ENCODE data around the gene MRPL11.
A peak's percentile ranks its signal among the peaks of the same experiment; 100 is the strongest.

Gene MRPL11

DNA sequence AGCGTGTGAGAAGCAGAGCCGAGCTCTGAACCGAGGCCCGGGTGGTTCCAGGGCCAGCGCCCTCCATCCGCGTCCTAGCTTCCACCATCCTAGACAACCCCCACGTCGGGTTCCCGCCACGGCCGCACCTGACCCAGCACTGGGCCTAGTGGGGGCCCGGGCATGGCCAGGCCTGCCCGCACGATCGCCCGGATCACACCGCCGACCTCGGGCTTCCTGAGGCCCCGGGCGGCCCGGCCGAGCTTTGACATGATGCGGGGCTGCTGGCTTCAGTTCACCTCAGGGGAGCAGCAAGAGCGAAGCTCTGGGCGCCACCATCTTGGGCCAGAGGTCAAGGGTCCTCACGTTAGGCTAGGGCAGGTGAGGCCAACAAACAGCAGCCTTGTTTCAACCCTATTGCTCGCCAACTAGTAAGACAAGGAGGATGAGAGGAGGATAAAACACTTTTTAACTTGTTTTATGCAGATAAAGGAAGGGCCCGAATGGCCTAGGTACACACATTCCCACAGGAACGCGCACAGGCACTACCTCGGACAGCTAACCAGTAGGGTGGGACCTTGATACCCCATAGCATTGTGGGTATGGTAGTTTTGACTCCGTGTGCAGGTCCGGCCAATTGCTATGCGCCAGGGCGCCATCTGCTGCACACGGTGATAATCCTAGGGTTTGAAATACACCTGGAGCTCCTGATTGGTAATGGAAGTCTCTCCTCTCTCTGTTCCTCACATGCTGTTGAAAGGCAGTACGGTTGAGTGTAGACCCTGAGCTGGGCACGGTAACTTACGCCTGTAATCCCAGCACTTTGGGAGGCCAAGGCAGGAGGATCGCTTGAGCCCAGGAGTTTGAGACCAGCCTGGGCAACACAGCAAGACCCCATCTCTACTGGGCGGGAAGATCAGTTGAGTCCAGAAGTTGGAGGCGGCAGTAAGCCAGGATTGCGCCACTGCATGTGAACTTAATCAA, at the start of gene MRPL11:
Gene MRPL11, minus strand, starts transcription at position 345 of the 963 bp plus-strand sequence. Its CDS starts 94 bp downstream, at position 251.
- peak; percentile 79 for DNase-seq (ENCODE audit: low read depth)

DNA sequence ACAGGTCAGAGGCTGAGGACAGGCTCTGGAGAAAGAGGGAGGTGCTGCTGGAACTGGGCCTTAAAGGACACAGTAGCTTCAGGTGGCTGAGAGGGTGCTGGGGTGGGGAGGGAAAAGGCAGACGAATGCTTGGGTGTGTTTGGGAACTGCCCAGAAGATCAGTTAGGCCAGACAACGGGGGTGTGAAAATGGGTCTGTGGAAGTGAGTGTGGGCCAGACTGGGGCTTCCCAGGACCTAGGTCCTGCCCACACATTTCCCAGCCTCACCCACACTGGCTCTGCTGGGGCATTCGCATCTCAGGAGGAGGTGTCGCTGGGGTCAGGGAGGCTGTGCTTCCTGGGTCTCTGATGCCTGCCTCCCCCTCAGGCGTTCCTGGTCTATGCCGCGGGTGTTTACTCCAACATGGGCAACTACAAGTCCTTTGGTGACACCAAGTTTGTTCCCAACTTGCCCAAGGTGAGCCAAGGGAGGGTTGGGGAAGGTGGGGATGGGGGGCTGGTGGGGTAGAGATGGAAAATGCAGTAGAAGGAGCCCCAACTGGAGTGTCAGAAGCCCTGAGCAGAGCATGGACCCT, 46.2 kb upstream of the MRPL11 start:
- DNase-seq (ENCODE audit: low read depth), result no peak

DNA sequence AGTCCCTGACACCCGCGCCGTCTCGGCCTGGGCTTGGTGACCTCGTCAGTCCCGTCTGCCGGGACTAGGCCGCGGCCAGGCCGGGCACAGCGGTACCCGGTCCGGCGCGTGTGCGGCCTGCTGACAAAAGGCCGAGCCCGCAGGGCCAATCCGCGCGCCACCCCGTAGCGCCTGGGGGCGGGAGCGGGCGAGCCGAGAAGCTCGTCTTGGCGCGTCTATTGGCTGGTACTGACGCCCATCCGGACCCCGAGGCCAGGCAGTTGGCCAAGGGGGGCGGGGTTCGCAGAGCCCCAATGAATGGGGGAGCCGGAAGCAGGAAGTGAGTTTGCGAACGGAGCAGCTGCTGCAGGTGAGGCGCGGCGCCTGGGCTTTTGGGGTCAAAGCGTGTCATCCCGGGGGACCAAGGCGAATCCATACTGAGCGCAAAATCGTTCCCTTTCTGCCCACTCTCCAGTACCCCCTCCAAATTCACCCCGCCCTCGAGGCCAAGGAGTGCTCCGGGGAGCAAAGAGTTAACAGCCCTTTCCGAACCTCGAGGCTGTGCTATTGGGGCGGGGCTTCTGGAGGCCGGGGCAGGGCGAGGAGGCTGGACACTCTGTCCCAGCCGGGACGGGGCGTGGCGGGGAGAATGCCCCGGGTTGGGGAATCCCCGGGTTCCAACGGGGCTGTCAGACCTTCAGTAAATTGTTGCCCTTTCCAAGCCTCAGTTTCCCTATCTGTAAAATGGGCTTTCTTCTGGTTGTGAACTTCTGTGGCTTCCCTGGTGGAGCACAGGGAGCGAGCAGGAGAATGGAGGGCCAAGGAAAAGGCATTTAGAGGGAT, 41.7 kb upstream of the MRPL11 start, which contains the start of gene DPP3:
Gene DPP3, plus strand, starts transcription at position 318 of the 822 bp plus-strand sequence. CDS start 1,767 bp downstream, outside the sequence.
- peak; percentile 90 for DNase-seq (ENCODE audit: low read depth)

DNA sequence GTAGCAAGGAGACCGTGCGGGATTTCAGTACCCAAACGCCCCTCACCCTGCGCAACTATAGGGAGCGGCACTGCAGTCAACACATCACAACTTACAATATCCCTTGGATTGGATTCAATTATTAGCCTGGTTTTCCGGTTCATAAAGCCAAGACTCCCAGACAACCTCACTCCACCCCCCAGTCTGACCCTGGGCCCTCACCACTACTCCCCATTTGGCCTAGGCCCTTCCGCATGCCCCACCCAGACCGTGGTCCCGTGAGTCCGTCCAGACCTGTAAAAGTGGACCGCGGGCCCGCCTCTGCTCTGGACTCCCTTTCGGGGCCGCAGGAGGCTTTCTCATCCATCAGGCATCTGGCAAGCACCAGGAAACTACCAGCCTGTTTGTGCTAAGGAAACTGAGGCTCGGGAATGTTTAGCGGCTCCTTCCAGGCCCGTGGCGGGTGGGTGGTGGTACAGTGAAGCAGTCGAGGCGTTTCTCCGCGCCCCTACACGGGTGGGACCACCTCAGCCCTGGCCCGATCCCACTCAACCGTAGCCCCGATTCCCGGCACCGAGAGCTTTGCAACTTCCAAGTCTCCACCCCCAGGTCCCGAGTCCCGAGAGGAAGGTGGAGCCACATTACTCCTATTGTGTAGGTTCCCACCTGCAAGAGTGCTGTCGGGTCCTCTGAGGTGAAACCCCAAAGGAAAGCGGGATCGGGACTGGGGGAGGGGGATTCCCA, 40.9 kb upstream of the MRPL11 start:
- DNase-seq (ENCODE audit: low read depth), result no peak

DNA sequence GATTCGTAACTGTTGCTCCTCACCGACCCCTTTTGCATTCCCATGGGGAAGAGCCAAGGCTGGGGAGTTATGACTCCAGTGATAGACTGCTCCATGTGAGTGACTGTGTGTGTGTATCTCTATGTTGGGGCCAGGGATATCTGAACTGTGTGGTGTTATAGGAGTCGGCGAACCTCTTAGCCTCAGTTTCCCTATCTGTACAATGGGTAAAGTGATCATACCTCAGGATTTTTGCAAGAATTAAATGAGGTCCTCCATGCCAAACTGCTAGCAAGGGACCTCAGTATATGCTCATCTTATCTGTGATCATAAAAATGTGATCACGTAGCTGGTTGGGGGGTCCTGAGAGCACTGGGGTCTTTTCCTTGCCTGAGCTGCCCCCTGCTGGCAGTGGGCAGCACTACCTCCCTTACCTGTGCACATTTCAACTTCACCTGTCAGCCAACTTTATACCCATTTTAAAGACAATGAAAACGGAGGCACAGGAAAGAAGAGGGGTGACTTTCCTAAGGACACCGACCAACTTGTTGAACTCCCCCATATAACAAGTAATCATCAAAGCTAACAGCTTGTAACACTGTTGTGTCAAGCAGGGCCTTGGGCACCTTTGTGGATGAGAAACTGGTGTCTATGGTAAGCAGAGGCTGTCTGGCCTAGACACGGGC, 40.2 kb upstream of the MRPL11 start:
- DNase-seq (ENCODE audit: low read depth), result no peak

DNA sequence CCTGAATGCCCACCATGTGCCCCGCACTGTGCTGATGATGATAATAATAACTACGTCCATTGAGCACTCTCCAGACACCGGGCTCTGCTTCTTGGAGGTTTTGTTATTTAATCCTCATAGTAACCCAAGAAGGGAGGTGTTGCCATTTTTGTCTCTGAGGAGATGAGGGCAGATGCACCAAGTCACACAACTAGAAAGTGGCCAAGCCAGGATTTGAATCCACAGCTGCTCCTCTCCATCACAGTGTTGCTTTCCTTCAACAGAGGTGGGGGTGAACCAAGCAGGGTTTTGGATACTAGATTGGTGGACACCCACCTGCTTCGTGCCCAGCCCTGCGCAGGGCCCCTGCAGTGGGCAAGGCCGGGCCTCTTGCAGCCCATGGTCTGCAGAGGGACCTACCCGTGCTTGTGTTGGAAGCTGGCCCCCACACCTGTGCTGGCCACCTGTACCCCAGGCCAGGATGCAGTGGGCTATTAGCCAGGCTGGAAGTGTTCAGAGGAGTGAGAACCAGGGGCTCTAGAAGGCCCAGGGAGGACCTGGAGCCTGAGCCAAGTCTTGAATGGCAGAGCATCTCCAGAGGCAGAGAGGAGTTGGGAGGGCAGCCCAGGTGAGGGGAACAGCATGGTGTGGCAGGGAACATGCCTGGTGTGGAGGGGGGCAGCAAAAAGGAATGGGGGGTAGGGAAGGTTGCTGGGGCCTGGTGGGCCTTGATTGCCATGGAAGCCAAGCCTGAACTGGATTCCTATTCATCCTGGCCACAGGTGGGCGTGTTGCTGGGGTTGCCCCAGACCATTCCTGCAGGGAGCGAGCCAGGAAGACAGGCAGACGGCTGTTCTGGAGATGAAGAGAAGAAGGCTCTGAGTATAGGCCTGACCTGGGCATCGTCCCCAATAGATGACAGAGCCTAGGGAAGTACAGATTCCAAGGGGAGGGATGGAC, 38.9 kb upstream of the MRPL11 start:
- no peak for DNase-seq (ENCODE audit: low read depth)

DNA sequence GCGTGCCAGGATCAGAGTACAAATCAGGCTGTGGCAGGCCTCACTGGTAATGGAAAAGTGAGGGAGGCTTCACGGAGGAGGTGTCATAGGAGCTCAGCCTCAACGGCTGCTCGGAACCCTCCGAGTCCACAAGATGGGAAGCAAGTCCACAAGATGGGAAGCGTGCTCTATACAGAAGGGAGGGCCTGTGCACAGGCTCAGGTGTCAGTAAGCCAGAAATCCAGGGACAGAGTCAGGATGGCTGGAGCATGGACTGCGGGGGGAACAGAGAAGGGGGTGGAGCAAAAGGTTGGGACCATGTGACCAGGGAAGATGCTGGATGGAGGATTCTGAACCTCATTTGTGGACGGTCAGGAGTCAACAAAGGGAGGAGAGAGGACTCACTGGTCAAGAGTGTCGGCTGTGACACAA, 38.2 kb upstream of the MRPL11 start:
- no peak for DNase-seq (ENCODE audit: low read depth)

DNA sequence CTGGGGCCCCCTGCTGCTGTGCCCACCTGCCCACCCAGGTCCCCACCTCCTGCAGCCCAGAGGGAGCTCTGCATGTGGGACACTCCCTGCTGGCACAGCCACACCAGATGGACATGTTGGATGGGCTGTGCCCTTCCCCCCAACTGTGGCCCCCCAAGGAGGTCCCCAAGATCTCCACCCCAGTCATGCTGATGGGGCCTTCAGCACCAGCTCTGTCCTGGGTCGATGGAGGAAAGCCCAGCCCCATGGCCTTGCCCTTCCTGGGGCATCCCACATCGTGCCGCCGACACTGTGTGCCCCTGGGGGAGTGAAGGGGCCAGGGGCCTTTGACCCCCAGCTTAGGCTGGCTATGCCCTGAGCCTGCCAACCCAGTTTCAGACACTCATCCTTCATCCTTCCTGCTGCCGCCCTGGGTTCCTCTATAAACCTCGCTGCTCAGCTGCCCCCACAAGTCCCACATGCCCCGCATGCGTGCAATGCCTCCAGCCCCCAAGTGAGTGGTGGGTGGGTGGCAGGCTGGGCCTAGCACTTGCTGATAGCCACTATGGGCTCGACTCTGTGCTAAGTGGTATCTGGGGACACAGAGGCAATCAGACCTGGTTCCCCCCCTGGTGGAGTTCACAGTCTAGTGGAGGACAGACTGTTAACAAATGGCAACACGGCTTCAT, 37.7 kb upstream of the MRPL11 start:
- no peak for DNase-seq (ENCODE audit: low read depth)

DNA sequence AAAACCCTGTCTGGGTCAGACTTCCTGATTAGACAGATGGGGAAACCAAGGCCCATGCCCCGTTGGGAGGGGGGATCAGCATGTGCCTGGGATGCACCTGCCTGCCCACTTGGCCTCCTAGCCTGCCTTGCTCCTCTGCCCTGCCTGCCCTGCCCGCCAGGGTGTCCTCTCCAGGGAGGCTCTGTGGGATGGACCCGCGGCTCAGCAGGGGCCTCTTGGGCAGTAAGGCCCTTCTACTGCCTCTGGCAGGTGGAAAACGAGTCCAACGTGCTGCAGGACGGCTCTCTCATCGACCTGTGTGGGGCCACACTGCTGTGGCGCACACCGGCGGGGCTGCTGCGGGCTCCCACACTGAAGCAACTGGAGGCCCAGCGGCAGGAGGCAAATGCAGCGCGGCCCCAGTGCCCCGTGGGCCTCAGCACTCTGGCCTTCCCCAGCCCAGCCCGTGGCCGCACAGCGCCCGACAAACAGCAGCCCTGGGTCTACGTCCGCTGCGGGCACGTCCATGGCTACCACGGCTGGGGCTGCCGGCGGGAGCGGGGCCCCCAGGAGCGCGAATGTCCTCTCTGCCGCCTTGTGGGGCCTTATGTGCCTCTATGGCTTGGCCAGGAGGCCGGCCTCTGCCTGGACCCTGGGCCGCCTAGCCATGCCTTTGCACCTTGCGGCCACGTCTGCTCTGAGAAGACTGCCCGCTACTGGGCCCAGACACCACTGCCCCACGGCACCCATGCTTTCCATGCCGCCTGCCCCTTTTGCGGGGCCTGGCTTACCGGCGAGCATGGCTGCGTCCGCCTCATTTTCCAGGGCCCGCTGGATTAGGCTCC, 36.9 kb upstream of the MRPL11 start:
- no peak for DNase-seq (ENCODE audit: low read depth)

DNA sequence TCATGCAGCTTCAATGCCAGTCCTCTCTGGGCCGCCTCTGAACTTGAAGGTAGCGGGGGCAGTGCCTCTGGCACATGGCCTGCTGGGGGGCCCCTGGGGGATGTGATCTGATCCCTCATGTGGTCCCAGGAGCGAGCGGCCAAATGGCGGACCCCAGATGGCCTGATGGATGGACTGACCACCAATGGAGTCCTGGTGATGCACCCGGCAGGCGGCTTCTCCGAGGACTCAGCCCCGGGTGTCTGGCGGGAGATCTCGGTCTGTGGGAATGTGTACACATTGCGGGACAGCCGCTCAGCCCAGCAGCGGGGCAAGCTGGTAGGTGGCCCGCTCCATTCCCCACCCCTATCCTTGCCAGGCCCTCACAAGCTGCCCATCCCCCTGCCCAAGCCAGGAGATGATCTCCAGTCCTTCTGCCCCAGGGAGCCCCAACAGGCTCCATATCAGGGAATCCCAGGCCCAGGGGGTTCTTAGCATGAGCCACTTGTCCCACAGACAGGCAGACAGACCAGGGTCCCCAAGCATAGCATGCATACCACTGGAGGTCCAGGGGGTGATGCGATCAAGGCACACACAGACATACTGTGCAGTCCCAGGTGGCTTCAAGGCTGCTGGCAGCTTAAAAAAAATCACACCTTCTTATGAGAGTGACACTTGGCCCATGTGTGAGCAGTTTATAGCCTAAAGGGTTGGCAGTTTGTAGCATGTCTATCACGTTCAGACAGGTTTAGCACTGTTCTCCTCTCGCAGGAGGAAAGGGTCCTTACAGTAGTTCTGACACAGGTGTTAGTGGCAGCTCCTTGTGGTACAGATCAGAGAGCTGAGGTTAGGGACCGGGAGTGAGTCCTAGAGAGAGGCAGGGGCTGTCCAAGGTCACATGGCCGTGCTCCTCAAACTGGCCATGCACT, 35.2 kb upstream of the MRPL11 start:
- DNase-seq (ENCODE audit: low read depth), result no peak

DNA sequence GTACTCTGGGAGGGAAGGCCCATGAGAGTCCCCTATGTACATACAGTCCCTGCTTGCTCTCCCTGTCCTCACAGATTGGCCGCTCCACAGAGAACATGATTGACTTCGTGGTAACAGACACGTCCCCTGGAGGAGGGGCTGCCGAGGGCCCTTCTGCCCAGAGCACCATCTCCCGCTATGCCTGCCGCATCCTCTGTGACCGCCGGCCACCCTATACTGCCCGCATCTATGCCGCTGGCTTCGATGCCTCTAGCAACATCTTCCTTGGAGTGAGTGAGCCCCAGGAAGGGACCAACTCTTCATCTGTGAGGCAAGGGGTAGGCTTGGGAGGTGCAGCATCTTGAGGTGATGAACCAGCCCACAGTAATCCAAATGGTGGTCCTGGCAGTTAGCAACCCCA, 34.5 kb upstream of the MRPL11 start:
- no peak for DNase-seq (ENCODE audit: low read depth)

DNA sequence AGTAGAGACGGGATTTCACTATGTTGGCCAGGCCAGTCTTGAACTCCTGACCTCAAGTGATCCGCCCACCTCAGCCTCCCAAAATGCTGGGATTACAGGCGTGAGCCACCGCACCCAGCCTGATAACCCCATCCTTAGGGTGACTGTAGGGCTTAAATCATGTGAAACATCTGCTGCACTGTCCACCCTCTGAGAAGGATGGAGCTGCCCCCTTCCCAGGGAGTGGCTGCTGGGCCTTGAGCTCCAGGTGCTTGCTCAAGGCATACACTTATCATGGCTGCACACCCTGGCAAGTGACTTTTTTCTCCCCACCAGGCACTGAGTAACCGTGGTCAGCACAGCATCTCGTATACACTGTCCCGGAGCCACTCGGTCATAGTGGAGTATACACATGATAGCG, 33.4 kb upstream of the MRPL11 start:
- no peak for DNase-seq (ENCODE audit: low read depth)

DNA sequence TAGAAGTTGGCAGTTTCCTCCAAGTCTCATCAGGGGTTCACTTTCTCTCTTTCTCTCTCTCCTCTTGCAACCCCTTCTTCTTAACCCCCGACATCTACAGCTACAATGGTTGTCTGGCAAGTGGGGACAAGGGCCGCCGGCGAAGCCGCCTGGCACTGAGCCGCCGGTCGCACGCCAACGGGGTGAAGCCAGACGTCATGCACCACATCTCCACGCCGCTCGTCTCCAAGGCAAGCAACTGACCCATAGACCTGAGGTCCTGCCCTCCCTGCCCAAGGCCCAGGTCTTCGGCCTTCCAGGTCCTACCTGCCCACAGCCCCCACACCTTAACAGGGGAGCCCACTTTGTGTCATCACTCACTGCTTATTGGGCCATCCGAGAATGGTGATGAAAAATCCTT, 32.5 kb upstream of the MRPL11 start:
- no peak for DNase-seq (ENCODE audit: low read depth)

DNA sequence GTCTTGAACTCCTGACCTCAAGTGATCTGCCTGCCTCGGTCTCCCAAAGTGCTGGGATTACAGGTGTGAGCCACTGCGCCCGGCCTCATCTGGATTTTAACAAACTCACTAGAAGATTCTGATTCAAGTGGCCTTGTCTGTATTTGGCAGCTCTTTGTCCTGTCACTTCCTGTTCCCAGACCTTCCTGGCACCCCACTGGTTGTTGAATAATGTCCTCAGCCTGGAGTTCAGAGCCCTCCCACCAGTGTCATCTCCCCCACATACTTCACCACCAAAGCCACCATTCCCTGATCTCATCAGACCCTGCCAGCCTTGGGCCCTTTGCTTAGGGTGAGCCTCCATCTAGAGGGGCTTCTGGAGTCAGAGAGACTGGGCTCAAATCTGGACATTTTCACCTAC, 31.4 kb upstream of the MRPL11 start:
- no peak for DNase-seq (ENCODE audit: low read depth)

DNA sequence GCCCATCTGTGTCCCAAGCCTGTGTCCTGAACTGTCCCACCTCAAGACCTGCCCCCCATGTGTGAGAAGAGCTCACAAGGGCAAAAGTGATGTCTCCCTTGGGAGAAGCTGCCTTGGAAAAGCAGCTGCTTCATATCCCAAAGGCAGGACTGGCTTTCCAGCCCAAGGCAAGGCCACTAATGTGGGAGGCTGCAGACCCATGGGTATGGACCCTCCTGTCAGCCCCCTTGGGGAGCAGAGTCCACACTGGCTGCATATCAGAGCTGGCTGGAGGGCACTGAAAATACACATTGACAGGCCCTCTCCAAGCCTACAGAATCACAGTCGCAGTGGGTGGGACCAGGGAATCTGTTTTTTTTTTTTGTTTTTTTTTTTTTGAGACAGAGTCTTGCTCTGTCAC, 30.8 kb upstream of the MRPL11 start:
- DNase-seq (ENCODE audit: low read depth), result no peak

DNA sequence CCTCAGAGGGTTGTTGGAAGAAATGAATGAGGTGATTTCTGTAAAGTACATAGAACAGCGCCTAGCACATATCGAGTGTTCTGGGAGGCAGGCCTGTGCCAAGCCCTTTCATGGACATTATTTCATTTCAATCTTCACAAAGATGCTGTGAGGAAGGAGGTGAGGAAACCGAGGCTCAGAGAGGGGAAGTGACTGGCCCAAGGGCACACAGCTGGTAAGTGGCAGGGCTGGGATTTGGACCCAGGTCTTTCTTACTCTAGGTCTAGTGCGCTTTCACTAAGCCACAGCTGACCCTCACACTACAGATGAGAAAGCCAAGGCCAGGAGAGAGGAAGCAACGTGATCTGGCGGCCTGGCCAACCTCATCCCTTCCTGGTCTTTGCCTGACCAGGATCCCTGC, 30.0 kb upstream of the MRPL11 start:
- DNase-seq (ENCODE audit: low read depth), result no peak

DNA sequence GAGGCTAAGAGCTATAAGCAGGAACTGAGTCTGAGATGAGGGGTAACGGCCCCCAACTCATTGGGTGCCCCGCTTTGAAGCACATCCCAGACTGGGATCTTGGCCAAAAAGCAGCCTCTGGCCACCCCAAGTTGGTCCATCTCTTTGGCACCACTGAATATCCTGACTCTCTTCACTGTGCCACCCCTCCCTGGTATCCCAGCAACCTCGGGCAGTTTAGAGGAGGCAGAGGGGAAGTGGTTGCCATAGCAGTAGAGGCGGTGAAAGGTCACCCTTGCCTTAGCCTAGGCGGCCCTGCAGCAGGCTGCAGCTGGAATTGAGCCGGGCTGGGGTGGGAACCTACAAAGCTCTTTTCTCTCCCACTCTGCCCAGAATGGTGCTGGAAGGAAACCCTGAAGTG, 29.1 kb upstream of the MRPL11 start:
- DNase-seq (ENCODE audit: low read depth), result no peak
